LNCaP clone FGC (cell line): ENCODE measurements around the gene CYP4F11.

ENCODE experiments used
- DNase-seq: peaks from one replicate; pipeline ENCODE4 v3.0.0-alpha.2; 2011; ENCODE audit warnings: low read depth
- H3K4me3 ChIP-seq: 2 replicates; pipeline ENCODE4 v1.5.1; 2011; ENCODE audit warnings: mild to moderate bottlenecking, low read depth, low read length, control low read depth
- CTCF ChIP-seq: IDR thresholded peaks from 2 replicates; pipeline ENCODE4 v1.5.1; 2012; ENCODE audit warnings: mild to moderate bottlenecking; ENCODE audit not compliant: control insufficient read depth, insufficient read depth; ENCODE audit errors: extremely low read depth

CYP4F11 gene

GRCh38 chr19:15871570-15871969, 62.8 kb downstream of the CYP4F11 start:
- no peak overlapping the region for H3K4me3 ChIP-seq
- TF ChIP-seq CTCF, result no peak
- no peak for DNase-seq

- no peak for TF ChIP-seq CTCF
- H3K4me3 ChIP-seq, result peak overlapping the region; percentile 15; the same call in 1 of the 2 replicates
- DNase-seq, result no peak
Observed at GRCh38 chr19:15869873-15870272, 64.5 kb downstream of the CYP4F11 start.

- peak; percentile 80 for DNase-seq
- no peak overlapping the region for H3K4me3 ChIP-seq
- peak; percentile 78 for TF ChIP-seq CTCF
Observed at GRCh38 chr19:15869109-15869555, 65.2 kb downstream of the CYP4F11 start.

- TF ChIP-seq CTCF, result no peak
- H3K4me3 ChIP-seq, result no peak overlapping the region
- no peak for DNase-seq
Observed at GRCh38 chr19:15866636-15867035, 67.7 kb downstream of the CYP4F11 start.

- no peak for TF ChIP-seq CTCF
- H3K4me3 ChIP-seq, result no peak overlapping the region
- no peak for DNase-seq
Observed at GRCh38 chr19:15864824-15865223, 69.5 kb downstream of the CYP4F11 start.

GRCh38 chr19:15863272-15863671, 71.1 kb downstream of the CYP4F11 start:
- DNase-seq, result no peak
- H3K4me3 ChIP-seq, result no peak overlapping the region
- no peak for TF ChIP-seq CTCF

GRCh38 chr19:15862444-15862843, 71.9 kb downstream of the CYP4F11 start:
- no peak for DNase-seq
- no peak overlapping the region for H3K4me3 ChIP-seq
- no peak for TF ChIP-seq CTCF
